H9 (cell line): Measurements from ENCODE around the gene OSBPL9. TPM values are rescaled to one million over a fixed set of nuclear protein-coding genes. Genes with fewer than 3 reads are reported as not detected.

Experiments used
- DNase-seq: peaks from one replicate; pipeline ENCODE4 v3.0.0-alpha.2; 2017
- H2AFZ ChIP-seq: one replicate; pipeline ENCODE4 v1.6.1; 2013; ENCODE audit warnings: mild to moderate bottlenecking, low read length, control low read depth, moderate library complexity
- H2AK5ac ChIP-seq: 2 replicates; pipeline ENCODE4 v1.6.1; 2013; ENCODE audit warnings: low read length, control low read depth, mixed read lengths; ENCODE audit not compliant: insufficient read length
- H2BK120ac ChIP-seq: one replicate; pipeline ENCODE4 v1.6.1; 2013; ENCODE audit warnings: low read depth, mild to moderate bottlenecking, low read length, control low read depth, inconsistent platforms; ENCODE audit not compliant: poor library complexity, severe bottlenecking
- H2BK12ac ChIP-seq: 2 replicates; pipeline ENCODE4 v1.6.1; 2013; ENCODE audit warnings: low read length, control low read depth, mixed read lengths, low read depth; ENCODE audit not compliant: insufficient read length
- H2BK15ac ChIP-seq: 2 replicates; pipeline ENCODE4 v1.6.1; 2013; ENCODE audit warnings: low read depth, low read length, control low read depth
- H2BK20ac ChIP-seq: one replicate; pipeline ENCODE4 v1.6.1; 2013; ENCODE audit warnings: low read depth, mild to moderate bottlenecking, low read length, control low read depth, inconsistent platforms; ENCODE audit not compliant: poor library complexity, severe bottlenecking
- H2BK5ac ChIP-seq: 2 replicates; pipeline ENCODE4 v1.6.1; 2013; ENCODE audit warnings: low read length, control low read depth, mixed read lengths; ENCODE audit not compliant: insufficient read length
- H3K14ac ChIP-seq: 2 replicates; pipeline ENCODE4 v1.6.1; 2013; ENCODE audit warnings: low read length, control low read depth; ENCODE audit not compliant: insufficient read depth
- H3K18ac ChIP-seq: 2 replicates; pipeline ENCODE4 v1.6.1; 2013; ENCODE audit warnings: low read depth, mild to moderate bottlenecking, mixed read lengths, low read length, control low read depth; ENCODE audit not compliant: insufficient read length
- H3K23ac ChIP-seq: 2 replicates; pipeline ENCODE4 v1.6.1; 2013; ENCODE audit warnings: low read length, control low read depth, mixed read lengths, low read depth; ENCODE audit not compliant: insufficient read length
- H3K23me2 ChIP-seq: 2 replicates; pipeline ENCODE4 v1.6.1; 2013; ENCODE audit warnings: low read depth, mild to moderate bottlenecking, mixed read lengths, low read length, control low read depth; ENCODE audit not compliant: insufficient read length, poor library complexity, severe bottlenecking
- H3K27ac ChIP-seq: 2 replicates; pipeline ENCODE4 v1.5.1; 2013; ENCODE audit warnings: low read length, control low read depth, mixed read lengths, low read depth; ENCODE audit not compliant: insufficient read length
- H3K27me3 ChIP-seq: 2 replicates; pipeline ENCODE4 v1.6.1; 2013; ENCODE audit warnings: low read length, control low read depth, inconsistent platforms; ENCODE audit not compliant: insufficient read depth
- H3K4ac ChIP-seq: 2 replicates; pipeline ENCODE4 v1.6.1; 2013; ENCODE audit warnings: low read depth, mild to moderate bottlenecking, control low read depth, inconsistent platforms, low read length, moderate library complexity
- H3K4me1 ChIP-seq: 2 replicates; pipeline ENCODE4 v1.6.1; 2013; ENCODE audit warnings: low read length, control low read depth, inconsistent platforms; ENCODE audit not compliant: insufficient read depth
- H3K4me2 ChIP-seq: 2 replicates; pipeline ENCODE4 v1.6.1; 2013; ENCODE audit warnings: low read length, control low read depth, mixed read lengths; ENCODE audit not compliant: insufficient read length, insufficient read depth
- H3K56ac ChIP-seq: 2 replicates; pipeline ENCODE4 v1.6.1; 2013; ENCODE audit warnings: low read depth, mild to moderate bottlenecking, mixed read lengths, low read length, control low read depth; ENCODE audit not compliant: insufficient read length
- H3K79me1 ChIP-seq: 2 replicates; pipeline ENCODE4 v1.6.1; 2013; ENCODE audit warnings: low read depth, mild to moderate bottlenecking, moderate library complexity, low read length, control low read depth, inconsistent platforms; ENCODE audit not compliant: insufficient read depth, poor library complexity, severe bottlenecking
- H3K79me2 ChIP-seq: 2 replicates; pipeline ENCODE4 v1.6.1; 2013; ENCODE audit warnings: low read length, control low read depth, inconsistent platforms; ENCODE audit not compliant: insufficient read depth
- H3K9ac ChIP-seq: 2 replicates; pipeline ENCODE4 v1.6.1; 2013; ENCODE audit warnings: low read length, control low read depth, mixed read lengths; ENCODE audit not compliant: insufficient read length; ENCODE audit errors: extremely low read depth
- H3K9me3 ChIP-seq: one replicate; pipeline ENCODE4 v1.6.1; 2013; ENCODE audit warnings: low read depth, low read length, inconsistent platforms; ENCODE audit not compliant: control insufficient read depth
- H3T11ph ChIP-seq: one replicate; pipeline ENCODE4 v1.6.1; 2013; ENCODE audit warnings: mild to moderate bottlenecking, low read length, control low read depth, inconsistent platforms
- H4K20me1 ChIP-seq: one replicate; pipeline ENCODE4 v1.6.1; 2013; ENCODE audit not compliant: control insufficient read depth, insufficient read length, insufficient read depth
- H4K5ac ChIP-seq: 2 replicates; pipeline ENCODE4 v1.6.1; 2013; ENCODE audit warnings: low read depth, mild to moderate bottlenecking, mixed read lengths, low read length, control low read depth; ENCODE audit not compliant: insufficient read length
- H4K8ac ChIP-seq: replicated peaks from 2 replicates; pipeline ENCODE4 v1.6.1; 2013; ENCODE audit warnings: low read length, control low read depth, mixed read lengths, low read depth; ENCODE audit not compliant: insufficient read length
- H4K91ac ChIP-seq: 2 replicates; pipeline ENCODE4 v1.6.1; 2013; ENCODE audit warnings: low read depth, mild to moderate bottlenecking, moderate library complexity, mixed read lengths, low read length, control low read depth; ENCODE audit not compliant: insufficient read length
- H3K27ac Mint-ChIP-seq, 3 experiments: 2 replicates in 2 of 3; 3 replicates in 1 of 3; pipeline ENCODE4 v1.8.0; 2020 to 2021; ENCODE audit warnings: mixed read lengths in 3 of 3, mild to moderate bottlenecking in 1 of 3, moderate library complexity in 1 of 3
- H3K27me3 Mint-ChIP-seq: 2 replicates; pipeline ENCODE4 v1.8.0; 2021; ENCODE audit warnings: low read depth, mild to moderate bottlenecking, moderate library complexity, mixed read lengths
- H3K36me3 Mint-ChIP-seq, 3 experiments: 2 replicates in 2 of 3; 3 replicates in 1 of 3; pipeline ENCODE4 v1.8.0; 2020 to 2021; ENCODE audit warnings: low read depth in 3 of 3, mixed read lengths in 3 of 3; ENCODE audit not compliant: insufficient read depth in 1 of 3
- H3K4me1 Mint-ChIP-seq, 2 experiments: 2 replicates each; pipeline ENCODE4 v1.8.0; 2020; ENCODE audit warnings: mixed read lengths in 2 of 2
- H3K4me3 Mint-ChIP-seq, 2 experiments: 2 replicates in 1 of 2; 3 replicates in 1 of 2; pipeline ENCODE4 v1.8.0; 2020 to 2021; ENCODE audit warnings: mild to moderate bottlenecking in 2 of 2, mixed read lengths in 2 of 2, moderate library complexity in 1 of 2
- H3K9me3 Mint-ChIP-seq, 2 experiments: 2 replicates in 1 of 2; 3 replicates in 1 of 2; pipeline ENCODE4 v1.8.0; 2020; ENCODE audit warnings: mild to moderate bottlenecking in 2 of 2, mixed read lengths in 2 of 2, moderate library complexity in 1 of 2
- CTCF ChIP-seq: fragments of 200-600 bp; sonication (generic); conservative IDR thresholded peaks from 3 replicates; pipeline ENCODE4 v1.8.0; 2021; ENCODE audit warnings: antibody characterized with exemption, mild to moderate bottlenecking
- WGBS: extraction: QIAGEN DNeasy Blood & Tissue Kit; methylation state at CpG from one replicate; pipeline ENCODE4 v1.1.7; 2013; ENCODE audit warnings: missing lambda C conversion rate, low lambda C conversion rate, mixed read lengths; ENCODE audit not compliant: insufficient read length; ENCODE audit errors: extremely low coverage; 5-methylcytosine and 5-hydroxymethylcytosine counted together
- total RNA-seq: library from RNA; stranded (reverse); gene quantifications from 2 replicates; pipeline ENCODE4 v1.2.1, GENCODE V29; 2021

The OSBPL9 gene
- total RNA-seq, 1 experiment from 2014 or later: 76.7 TPM

DNA sequence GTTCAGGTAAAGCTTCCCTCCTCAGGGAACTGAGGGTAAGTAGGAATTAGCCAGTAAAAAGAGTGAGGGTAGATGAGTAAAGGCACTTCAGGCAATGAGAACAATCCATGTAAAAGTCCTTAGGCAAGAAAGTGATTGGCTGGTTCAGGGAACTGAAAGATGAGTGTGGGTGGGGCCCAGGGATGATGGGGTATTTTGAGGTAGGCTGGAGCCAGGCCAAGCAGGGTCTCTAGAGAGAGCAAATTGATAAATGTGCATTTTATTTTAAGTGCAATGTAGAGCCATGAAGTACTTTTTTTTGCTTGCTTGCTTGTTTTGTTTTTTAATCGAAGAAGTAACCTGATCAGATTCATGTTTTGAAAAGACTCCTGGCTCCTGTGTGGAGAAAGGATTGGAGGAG lies 26.5 kb downstream of the OSBPL9 start:
- no peak overlapping the region for H3K4me2 ChIP-seq
- H3K79me1 ChIP-seq: peaks cover 3% of the 10 kb centered on the region
- no peaks in the 10 kb centered on the region for H3K9me3 ChIP-seq
- H3K27me3 ChIP-seq: no peaks in the 10 kb centered on the region
- no peak overlapping the region for H2BK12ac ChIP-seq
- H3K56ac ChIP-seq: no peak overlapping the region
- no peak overlapping the region for H2BK5ac ChIP-seq
- no peak overlapping the region for H4K91ac ChIP-seq
- H2BK15ac ChIP-seq: no peak overlapping the region
- H3K4me1 ChIP-seq: no peaks in the 10 kb centered on the region
- no peak overlapping the region for H3K9ac ChIP-seq
- H4K5ac ChIP-seq: no peak overlapping the region
- no peak overlapping the region for H3K23ac ChIP-seq
- no peaks in the 10 kb centered on the region for H3K23me2 ChIP-seq
- TF ChIP-seq CTCF: no peak
- no peak overlapping the region for H2AK5ac ChIP-seq
- no peak overlapping the region for H3K4me3 Mint-ChIP-seq
- H3K36me3 Mint-ChIP-seq: no peaks in the 10 kb centered on the region
- no peak overlapping the region for H3K27ac Mint-ChIP-seq
- H2BK20ac ChIP-seq: no peak overlapping the region
- no peaks in the 10 kb centered on the region; a peak in 1 of 5 replicates for H3K9me3 Mint-ChIP-seq
- H4K8ac ChIP-seq: no peak overlapping the region
- no peaks in the 10 kb centered on the region for H3K79me2 ChIP-seq
- H3K18ac ChIP-seq: no peak overlapping the region
- DNase-seq: no peak
- H3T11ph ChIP-seq: no peak overlapping the region
- no peaks in the 10 kb centered on the region for H4K20me1 ChIP-seq
- no peak overlapping the region for H3K27ac ChIP-seq
- no CpG with 5 or more reads among the region's 1 CpG for WGBS
- peaks cover 20 to 30% of the 10 kb centered on the region in 2 experiments for H3K4me1 Mint-ChIP-seq
- no peak overlapping the region for H3K4ac ChIP-seq
- H2BK120ac ChIP-seq: no peak overlapping the region
- H3K14ac ChIP-seq: no peak overlapping the region
- H3K27me3 Mint-ChIP-seq: no peaks in the 10 kb centered on the region
- H2AFZ ChIP-seq: no peak overlapping the region
